HEK293 (cell line): Measurements from ENCODE around the gene ANKRD13D.

Experiments
- CTCF ChIA-PET: fragments of 350-600 bp; formaldehyde crosslinking; extraction: SDS; loops from one replicate; lab custom pipeline; 2021; ENCODE audit warnings: antibody characterized with exemption; lab: Yijun Ruan, JAX
- POLR2A ChIA-PET: fragments of 300-600 bp; formaldehyde crosslinking; extraction: SDS; loops from one replicate; lab custom pipeline; 2020; ENCODE audit warnings: antibody characterized with exemption, inconsistent platforms; lab: Yijun Ruan, JAX
- H3K27ac ChIP-seq: fragments of 200-500 bp; sonication (Bioruptor generic); 2 replicates; pipeline ENCODE4 v1.5.1; 2014; ENCODE audit warnings: low read depth, low read length, control low read depth, inconsistent platforms; ENCODE audit errors: extremely low read depth
- H3K36me3 ChIP-seq, 2 experiments: fragments of 200-500 bp in 1 of 2; sonication (Bioruptor generic) in 1 of 2; 1 replicate in 1 of 2; 2 replicates in 1 of 2; pipeline ENCODE4 v1.5.1; 2014 to 2017; ENCODE audit warnings: inconsistent platforms in 2 of 2, low read length in 2 of 2; ENCODE audit not compliant: control insufficient read depth in 2 of 2, insufficient read depth in 1 of 2
- H3K4me1 ChIP-seq: fragments of 200-500 bp; sonication (Bioruptor generic); 2 replicates; pipeline ENCODE4 v1.5.1; 2014; ENCODE audit warnings: mild to moderate bottlenecking, low read length, inconsistent platforms; ENCODE audit not compliant: control insufficient read depth, insufficient read depth
- H3K4me3 ChIP-seq: 2 replicates; pipeline ENCODE4 v1.5.1; 2011; ENCODE audit warnings: low read depth, mild to moderate bottlenecking, control low read depth, low read length, moderate library complexity
- H3K9me3 ChIP-seq: fragments of 200-500 bp; sonication (Bioruptor generic); 2 replicates; pipeline ENCODE4 v1.5.1; 2014; ENCODE audit warnings: low read depth, low read length, inconsistent platforms; ENCODE audit not compliant: control insufficient read depth, insufficient read depth
- GLIS2 ChIP-seq: fragments of 450-650 bp; formaldehyde crosslinking; IDR thresholded peaks from 2 replicates; pipeline ENCODE4 v1.5.1; 2016; ENCODE audit warnings: missing biosample characterization, missing genetic modification characterization
- KLF16 ChIP-seq: fragments of 450-650 bp; formaldehyde crosslinking; IDR thresholded peaks from 2 replicates; pipeline ENCODE4 v1.5.1; 2017; ENCODE audit warnings: missing biosample characterization, missing genetic modification characterization
- KLF8 ChIP-seq: fragments of 450-650 bp; formaldehyde crosslinking; IDR thresholded peaks from 2 replicates; pipeline ENCODE4 v1.5.1; 2016; ENCODE audit warnings: missing biosample characterization, missing genetic modification characterization
- REPIN1 ChIP-seq: fragments of 450-650 bp; formaldehyde crosslinking; IDR thresholded peaks from 2 replicates; pipeline ENCODE4 v1.5.1; 2017; ENCODE audit warnings: missing biosample characterization, missing genetic modification characterization, low read depth
- ZBTB26 ChIP-seq: fragments of 450-650 bp; formaldehyde crosslinking; optimal IDR thresholded peaks from 2 replicates; pipeline ENCODE3; 2016; ENCODE audit warnings: missing biosample characterization, mild to moderate bottlenecking, missing genetic modification characterization
- ZBTB7A ChIP-seq: fragments of 450-650 bp; formaldehyde crosslinking; IDR thresholded peaks from 2 replicates; pipeline ENCODE4 v1.5.1; 2016; ENCODE audit warnings: low read depth, missing biosample characterization, missing genetic modification characterization
- ZBTB8A ChIP-seq: fragments of 450-650 bp; formaldehyde crosslinking; IDR thresholded peaks from 2 replicates; pipeline ENCODE4 v1.5.1; 2016; ENCODE audit warnings: missing biosample characterization, missing genetic modification characterization
- ZFP41 ChIP-seq: fragments of 450-650 bp; formaldehyde crosslinking; IDR thresholded peaks from 2 replicates; pipeline ENCODE4 v1.5.1; 2016; ENCODE audit warnings: missing biosample characterization, missing genetic modification characterization, borderline replicate concordance
- ZNF24 ChIP-seq: fragments of 450-650 bp; formaldehyde crosslinking; IDR thresholded peaks from 2 replicates; pipeline ENCODE4 v1.5.1; 2016; ENCODE audit warnings: missing biosample characterization, missing genetic modification characterization
- ZNF335 ChIP-seq: fragments of 450-650 bp; formaldehyde crosslinking; conservative IDR thresholded peaks from 2 replicates; pipeline ENCODE4 v1.5.1; 2016; ENCODE audit warnings: missing biosample characterization, missing genetic modification characterization
- ZNF354C ChIP-seq: fragments of 450-650 bp; formaldehyde crosslinking; IDR thresholded peaks from 2 replicates; pipeline ENCODE4 v1.5.1; 2016; ENCODE audit warnings: missing biosample characterization, missing genetic modification characterization, low read depth, borderline replicate concordance
- ZNF362 ChIP-seq: fragments of 450-650 bp; formaldehyde crosslinking; IDR thresholded peaks from 2 replicates; pipeline ENCODE4 v1.5.1; 2016; ENCODE audit warnings: missing biosample characterization, missing genetic modification characterization
- ZNF394 ChIP-seq: fragments of 450-650 bp; formaldehyde crosslinking; IDR thresholded peaks from 2 replicates; pipeline ENCODE4 v1.5.1; 2016; ENCODE audit warnings: missing biosample characterization, missing genetic modification characterization, mild to moderate bottlenecking, moderate library complexity, borderline replicate concordance
- ZNF433 ChIP-seq: fragments of 450-650 bp; formaldehyde crosslinking; IDR thresholded peaks from 2 replicates; pipeline ENCODE4 v1.5.1; 2016; ENCODE audit warnings: missing biosample characterization, missing genetic modification characterization, low read depth
- ZNF473 ChIP-seq: fragments of 450-650 bp; formaldehyde crosslinking; IDR thresholded peaks from 2 replicates; pipeline ENCODE4 v1.5.1; 2017; ENCODE audit warnings: missing biosample characterization, missing genetic modification characterization
- ZNF48 ChIP-seq: fragments of 450-650 bp; formaldehyde crosslinking; IDR thresholded peaks from 2 replicates; pipeline ENCODE4 v1.5.1; 2016; ENCODE audit warnings: missing biosample characterization, missing genetic modification characterization
- ZNF521 ChIP-seq: fragments of 450-650 bp; formaldehyde crosslinking; IDR thresholded peaks from 2 replicates; pipeline ENCODE4 v1.5.1; 2017; ENCODE audit warnings: missing biosample characterization, mild to moderate bottlenecking, missing genetic modification characterization
- ZNF544 ChIP-seq: fragments of 450-650 bp; formaldehyde crosslinking; IDR thresholded peaks from 2 replicates; pipeline ENCODE4 v1.5.0; 2017; ENCODE audit warnings: missing biosample characterization, missing genetic modification characterization
- ZNF701 ChIP-seq: fragments of 450-650 bp; formaldehyde crosslinking; IDR thresholded peaks from 2 replicates; pipeline ENCODE4 v1.5.1; 2016; ENCODE audit warnings: missing biosample characterization, missing genetic modification characterization
- TF ChIP-seq, protein P1 (sequence below): fragments of 450-650 bp; formaldehyde crosslinking; IDR thresholded peaks from 2 replicates; pipeline ENCODE4 v1.5.1; 2016; ENCODE audit warnings: missing biosample characterization, missing genetic modification characterization
- TF ChIP-seq, protein P2 (sequence below): fragments of 450-650 bp; formaldehyde crosslinking; IDR thresholded peaks from 2 replicates; pipeline ENCODE4 v1.5.1; 2016; ENCODE audit warnings: missing biosample characterization, missing genetic modification characterization

Gene ANKRD13D

DNA sequence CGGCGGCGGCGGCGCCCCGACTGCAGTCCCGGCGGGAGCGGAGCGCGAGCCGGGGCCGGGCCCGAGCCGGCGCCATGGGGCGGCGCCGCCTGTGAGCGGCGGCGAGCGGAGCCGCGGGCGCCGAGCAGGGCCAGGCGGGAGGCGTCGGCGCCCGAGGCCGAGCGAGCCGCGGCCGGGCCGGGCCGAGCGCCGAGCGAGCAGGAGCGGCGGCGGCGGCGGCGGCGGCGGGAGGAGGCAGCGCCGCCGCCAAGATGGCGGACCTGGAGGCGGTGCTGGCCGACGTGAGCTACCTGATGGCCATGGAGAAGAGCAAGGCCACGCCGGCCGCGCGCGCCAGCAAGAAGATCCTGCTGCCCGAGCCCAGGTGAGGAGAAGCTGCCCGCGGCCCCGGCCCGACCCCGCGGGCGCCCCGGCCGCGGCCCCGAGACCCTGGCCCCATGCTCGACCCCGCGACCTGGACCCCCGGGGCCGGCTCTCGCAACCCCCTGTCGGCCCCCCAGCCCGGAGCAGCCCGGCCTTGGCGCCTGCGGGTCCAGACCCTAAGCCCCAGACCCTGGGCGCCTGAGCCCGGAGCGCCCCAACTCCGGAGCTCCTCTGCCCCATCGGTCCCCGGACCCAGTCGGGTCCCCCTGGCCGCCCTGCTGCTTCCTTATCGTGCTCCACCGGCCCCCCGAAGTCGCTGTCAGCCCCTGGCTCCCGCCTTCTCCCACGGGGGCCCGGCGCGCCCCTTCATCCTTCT lies 22.5 kb upstream of the ANKRD13D start, which contains the start of gene GRK2:
GRK2 (plus strand) TSS at position 25 of the 739 bp plus-strand sequence; CDS start at position 252, 227 bp downstream.
- H3K27ac ChIP-seq, result peak within 1 kb of the TSS; percentile 76; the same call in 1 of the 2 replicates
- TF ChIP-seq ZNF362 (no peak), ZNF24 (tag by site-specific recombination) (no peak), ZNF701 (tag by site-specific recombination) (no peak), ZBTB8A (peak; percentile 58), ZNF354C (tag by site-specific recombination) (no peak), ZFP41 (no peak), ZNF544 (tag by site-specific recombination) (no peak), KLF8 (tag by site-specific recombination) (no peak), ZBTB26 (tag by site-specific recombination) (peak; percentile 42), REPIN1 (tag by site-specific recombination) (no peak), ZNF394 (tag by site-specific recombination) (no peak), ZNF521 (tag by site-specific recombination) (no peak), KLF16 (tag by site-specific recombination) (no peak), ZNF473 (tag by site-specific recombination) (no peak)
- TF ChIP-seq, protein P1, sequence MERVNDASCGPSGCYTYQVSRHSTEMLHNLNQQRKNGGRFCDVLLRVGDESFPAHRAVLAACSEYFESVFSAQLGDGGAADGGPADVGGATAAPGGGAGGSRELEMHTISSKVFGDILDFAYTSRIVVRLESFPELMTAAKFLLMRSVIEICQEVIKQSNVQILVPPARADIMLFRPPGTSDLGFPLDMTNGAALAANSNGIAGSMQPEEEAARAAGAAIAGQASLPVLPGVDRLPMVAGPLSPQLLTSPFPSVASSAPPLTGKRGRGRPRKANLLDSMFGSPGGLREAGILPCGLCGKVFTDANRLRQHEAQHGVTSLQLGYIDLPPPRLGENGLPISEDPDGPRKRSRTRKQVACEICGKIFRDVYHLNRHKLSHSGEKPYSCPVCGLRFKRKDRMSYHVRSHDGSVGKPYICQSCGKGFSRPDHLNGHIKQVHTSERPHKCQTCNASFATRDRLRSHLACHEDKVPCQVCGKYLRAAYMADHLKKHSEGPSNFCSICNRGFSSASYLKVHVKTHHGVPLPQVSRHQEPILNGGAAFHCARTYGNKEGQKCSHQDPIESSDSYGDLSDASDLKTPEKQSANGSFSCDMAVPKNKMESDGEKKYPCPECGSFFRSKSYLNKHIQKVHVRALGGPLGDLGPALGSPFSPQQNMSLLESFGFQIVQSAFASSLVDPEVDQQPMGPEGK, result 0 out of 2 replicates have a peak, but pooled peaks have one; percentile 44
- TF ChIP-seq, all 188 proteins: peak for 3
- Histone ChIP-seq H3K4me3 (peak within 1 kb of the TSS; percentile 73), H3K36me3 (peaks cover 0 to 35% of the 10 kb centered on the region in 2 experiments; a peak in 1 of 3 replicates), H3K4me1 (no peaks in the 10 kb centered on the region), H3K9me3 (no peaks in the 10 kb centered on the region)
- CTCF ChIA-PET, result interaction anchor here (0.6 to 3.1 kb wide), 6 partner anchors 27 to 553 kb away, joined by 3 to 13 read pairs (median 4); no protein-coding TSS in a partner anchor
- POLR2A ChIA-PET, result interaction anchor here (1.0 to 1.3 kb wide), 4 partner anchors 10 to 51 kb away, joined by 3 to 7 read pairs (median 4); no protein-coding TSS in a partner anchor

DNA sequence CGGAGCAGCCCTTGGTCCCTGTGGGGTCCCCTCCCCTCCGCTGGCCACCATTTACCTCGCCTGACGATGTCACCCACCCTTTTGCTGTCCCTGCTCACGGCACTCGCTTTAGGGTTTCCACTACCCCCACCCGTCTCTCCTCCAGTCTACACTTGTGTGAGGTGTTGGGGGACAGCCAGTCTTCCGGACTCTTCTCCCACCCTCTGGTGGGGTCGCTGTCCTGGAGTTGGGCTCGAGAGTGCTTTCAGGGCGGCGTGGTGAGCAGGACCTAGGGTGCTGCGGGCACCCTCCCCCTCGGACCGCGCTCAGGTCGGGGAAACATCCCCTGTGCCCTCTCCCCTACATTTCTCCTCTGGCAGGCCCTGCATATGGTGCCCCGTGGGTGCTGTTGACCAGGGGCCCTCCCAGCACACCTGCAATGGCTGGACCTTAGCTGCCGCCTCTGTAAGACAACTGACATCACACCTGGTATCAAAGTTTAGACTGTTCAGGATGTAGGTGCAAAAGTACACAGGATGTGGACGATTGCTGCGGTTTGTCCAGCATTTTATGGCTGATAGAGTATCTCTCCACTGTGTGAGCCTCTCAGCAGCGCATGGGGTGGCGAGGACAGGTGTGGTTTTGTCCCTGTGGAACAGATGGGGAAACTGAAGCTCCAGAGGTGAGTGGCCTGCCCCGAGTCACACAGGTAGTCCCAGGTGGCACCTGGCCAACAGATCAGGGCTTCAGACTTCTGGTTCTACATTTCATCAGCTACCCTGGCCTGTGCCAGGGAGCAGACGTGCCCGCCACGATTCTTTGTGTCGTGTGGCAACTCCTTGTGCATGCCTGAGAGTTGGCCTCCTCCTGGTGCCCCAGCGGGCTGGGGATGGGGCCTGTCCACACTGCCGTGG lies 21.7 kb upstream of the ANKRD13D start:
- ChIA-PET CTCF (interaction anchor here (0.6 to 3.1 kb wide), 8 partner anchors 10 to 554 kb away, joined by 3 to 13 read pairs (median 4); no protein-coding TSS in a partner anchor), POLR2A (interaction anchor here (0.9 to 1.3 kb wide), 7 partner anchors 9 to 50 kb away, joined by 3 to 7 read pairs (median 3); partner anchors contain the start of gene ANKRD13D)
- no peaks in the 10 kb centered on the region for H3K9me3 ChIP-seq
- peak overlapping the region; percentile 76; the same call in 1 of the 2 replicates for H3K27ac ChIP-seq
- H3K4me1 ChIP-seq, result no peaks in the 10 kb centered on the region
- peaks cover 0 to 42% of the 10 kb centered on the region in 2 experiments; a peak in 1 of 3 replicates for H3K36me3 ChIP-seq
- TF ChIP-seq ZBTB26 (tag by site-specific recombination) (peak; percentile 18), GLIS2 (tag by site-specific recombination) (peak; percentile 84), ZNF335 (tag by site-specific recombination) (0 out of 2 replicates have a peak, but pooled peaks have one; percentile 37), ZBTB7A (tag by site-specific recombination) (0 out of 2 replicates have a peak, but pooled peaks have one; percentile 47), ZNF433 (tag by site-specific recombination) (no peak), ZNF48 (no peak), ZBTB8A (0 out of 2 replicates have a peak, but pooled peaks have one; percentile 0)
- TF ChIP-seq, protein P2, sequence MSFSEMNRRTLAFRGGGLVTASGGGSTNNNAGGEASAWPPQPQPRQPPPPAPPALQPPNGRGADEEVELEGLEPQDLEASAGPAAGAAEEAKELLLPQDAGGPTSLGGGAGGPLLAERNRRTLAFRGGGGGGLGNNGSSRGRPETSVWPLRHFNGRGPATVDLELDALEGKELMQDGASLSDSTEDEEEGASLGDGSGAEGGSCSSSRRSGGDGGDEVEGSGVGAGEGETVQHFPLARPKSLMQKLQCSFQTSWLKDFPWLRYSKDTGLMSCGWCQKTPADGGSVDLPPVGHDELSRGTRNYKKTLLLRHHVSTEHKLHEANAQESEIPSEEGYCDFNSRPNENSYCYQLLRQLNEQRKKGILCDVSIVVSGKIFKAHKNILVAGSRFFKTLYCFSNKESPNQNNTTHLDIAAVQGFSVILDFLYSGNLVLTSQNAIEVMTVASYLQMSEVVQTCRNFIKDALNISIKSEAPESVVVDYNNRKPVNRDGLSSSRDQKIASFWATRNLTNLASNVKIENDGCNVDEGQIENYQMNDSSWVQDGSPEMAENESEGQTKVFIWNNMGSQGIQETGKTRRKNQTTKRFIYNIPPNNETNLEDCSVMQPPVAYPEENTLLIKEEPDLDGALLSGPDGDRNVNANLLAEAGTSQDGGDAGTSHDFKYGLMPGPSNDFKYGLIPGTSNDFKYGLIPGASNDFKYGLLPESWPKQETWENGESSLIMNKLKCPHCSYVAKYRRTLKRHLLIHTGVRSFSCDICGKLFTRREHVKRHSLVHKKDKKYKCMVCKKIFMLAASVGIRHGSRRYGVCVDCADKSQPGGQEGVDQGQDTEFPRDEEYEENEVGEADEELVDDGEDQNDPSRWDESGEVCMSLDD (tag by site-specific recombination), result 0 out of 2 replicates have a peak, but pooled peaks have one; percentile 40
- TF ChIP-seq, all 188 proteins: peak for 6
- H3K4me3 ChIP-seq, result peak overlapping the region; percentile 73
